ENCODE measurements around the gene PM20D1. TPM values are rescaled to one million over a fixed set of nuclear protein-coding genes. Genes with fewer than 3 reads are reported as not detected.

PM20D1 gene
- total RNA-seq, 4 donors from 2014 or later = not detected

GRCh38 chr1:205785446-205785845, 64.5 kb downstream of the PM20D1 start:
- in situ Hi-C loops (cut with MboI; ENCODE audit: low pct_ligation_motif_present in 1 of 4, low pct_unique_long_range_greater_than_20kb in 1 of 4, low sequenced_read_pairs in 3 of 4) = loop anchor here (25.0 kb wide), 3 partner anchors 127 to 327 kb away; partner anchors contain the start of gene AVPR1B (in 4 of the 4)
- Histone ChIP-seq H3K27me3 (no peaks in the 10 kb centered on the region), H3K27ac (no peak overlapping the region), H3K4me1 (no peaks in the 10 kb centered on the region), H3K9me3 (no peaks in the 10 kb centered on the region), H3K36me3 (no peaks in the 10 kb centered on the region), H3K4me3 (no peak overlapping the region)
- TF ChIP-seq EP300 (IDR thresholded peaks at IDR 0.05; ENCODE audit: low read depth) (no peak), POLR2A (IDR thresholded peaks at IDR 0.05) (no peak)
- TF ChIP-seq, protein P1, sequence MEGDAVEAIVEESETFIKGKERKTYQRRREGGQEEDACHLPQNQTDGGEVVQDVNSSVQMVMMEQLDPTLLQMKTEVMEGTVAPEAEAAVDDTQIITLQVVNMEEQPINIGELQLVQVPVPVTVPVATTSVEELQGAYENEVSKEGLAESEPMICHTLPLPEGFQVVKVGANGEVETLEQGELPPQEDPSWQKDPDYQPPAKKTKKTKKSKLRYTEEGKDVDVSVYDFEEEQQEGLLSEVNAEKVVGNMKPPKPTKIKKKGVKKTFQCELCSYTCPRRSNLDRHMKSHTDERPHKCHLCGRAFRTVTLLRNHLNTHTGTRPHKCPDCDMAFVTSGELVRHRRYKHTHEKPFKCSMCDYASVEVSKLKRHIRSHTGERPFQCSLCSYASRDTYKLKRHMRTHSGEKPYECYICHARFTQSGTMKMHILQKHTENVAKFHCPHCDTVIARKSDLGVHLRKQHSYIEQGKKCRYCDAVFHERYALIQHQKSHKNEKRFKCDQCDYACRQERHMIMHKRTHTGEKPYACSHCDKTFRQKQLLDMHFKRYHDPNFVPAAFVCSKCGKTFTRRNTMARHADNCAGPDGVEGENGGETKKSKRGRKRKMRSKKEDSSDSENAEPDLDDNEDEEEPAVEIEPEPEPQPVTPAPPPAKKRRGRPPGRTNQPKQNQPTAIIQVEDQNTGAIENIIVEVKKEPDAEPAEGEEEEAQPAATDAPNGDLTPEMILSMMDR (IDR thresholded peaks at IDR 0.05) = no peak
- WGBS, 2 donors (ENCODE audit: low coverage in 1 of 2) = 86 to 92% methylated on average over 5 to 9 of the region's 9 CpGs
- no peak for DNase-seq
- intact Hi-C loops (cut with DNase I; ENCODE audit: low total_unique reads) = no loop called here

DNA sequence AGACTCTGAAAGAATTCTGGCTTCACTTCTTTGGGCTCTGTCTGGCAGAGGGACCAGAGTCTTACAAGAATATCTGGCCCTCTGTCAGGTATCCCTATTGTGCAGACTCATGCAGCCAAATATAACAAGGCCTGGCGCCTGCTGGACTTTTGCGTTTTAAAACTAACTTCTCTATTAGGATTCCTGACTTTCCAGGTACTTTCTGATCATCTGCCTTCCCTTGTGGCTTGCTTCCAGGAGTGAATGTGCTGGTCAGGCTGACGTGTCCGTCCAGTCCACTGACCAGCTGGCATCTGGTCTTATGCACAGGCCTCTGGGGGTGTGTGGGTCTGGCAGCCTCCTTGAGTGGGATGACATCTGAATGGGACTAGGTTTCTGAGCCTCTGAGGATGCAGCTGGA, 66.0 kb downstream of the PM20D1 start:
- TF ChIP-seq POLR2A (IDR thresholded peaks at IDR 0.05) (no peak), EP300 (IDR thresholded peaks at IDR 0.05; ENCODE audit: low read depth) (no peak), POLR2AphosphoS5 (IDR thresholded peaks at IDR 0.05) (no peak)
- TF ChIP-seq, protein P1 (IDR thresholded peaks at IDR 0.05) = no peak
- Histone ChIP-seq H3K36me3 (no peaks in the 10 kb centered on the region), H3K4me3 (no peak overlapping the region), H3K27me3 (no peaks in the 10 kb centered on the region), H3K4me1 (no peaks in the 10 kb centered on the region), H3K9me3 (no peaks in the 10 kb centered on the region), H3K27ac (no peak overlapping the region)
- DNase-seq = no peak
- WGBS, 2 donors (ENCODE audit: low coverage in 1 of 2) = 77% methylated on average over 4 of the region's 4 CpGs; no CpG with 5 or more reads in 1 of the 2 donors
- in situ Hi-C loops (cut with MboI; ENCODE audit: low pct_ligation_motif_present in 1 of 4, low pct_unique_long_range_greater_than_20kb in 1 of 4, low sequenced_read_pairs in 3 of 4) (loop anchor here (25.0 kb wide), 3 partner anchors 128 to 328 kb away; partner anchors contain the start of gene AVPR1B (in 4 of the 4)), intact Hi-C loops (cut with DNase I; ENCODE audit: low total_unique reads) (no loop called here)

DNA sequence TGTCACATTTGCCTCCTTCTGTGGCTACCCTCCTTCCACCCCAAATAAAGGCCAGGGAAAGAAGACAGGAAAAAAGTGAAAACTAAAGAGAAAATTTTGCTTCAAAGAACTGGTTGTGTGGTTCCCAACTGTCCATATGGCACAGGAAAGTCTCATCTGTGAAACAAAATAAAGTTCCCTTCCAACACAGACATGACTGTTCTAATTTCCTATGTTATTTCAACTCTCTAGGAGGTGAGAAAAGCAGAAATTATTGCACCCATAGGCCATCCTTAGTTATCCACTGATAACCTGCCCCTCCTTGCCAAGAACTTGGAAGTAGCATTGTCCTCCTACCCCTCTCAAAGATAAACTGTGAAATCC, 66.5 kb downstream of the PM20D1 start:
- H3K4me3 ChIP-seq = no peak overlapping the region
- H3K36me3 ChIP-seq = no peaks in the 10 kb centered on the region
- H3K27ac ChIP-seq = no peak overlapping the region
- in situ Hi-C loops (cut with MboI; ENCODE audit: low pct_ligation_motif_present in 1 of 4, low pct_unique_long_range_greater_than_20kb in 1 of 4, low sequenced_read_pairs in 3 of 4) = loop anchor here (25.0 kb wide), 3 partner anchors 129 to 329 kb away; partner anchors contain the start of gene AVPR1B (in 4 of the 4)
- H3K4me1 ChIP-seq = no peaks in the 10 kb centered on the region
- H3K27me3 ChIP-seq = no peaks in the 10 kb centered on the region
- no peak for DNase-seq
- H3K9me3 ChIP-seq = no peaks in the 10 kb centered on the region
- intact Hi-C loops (cut with DNase I; ENCODE audit: low total_unique reads) = no loop called here
- no peak for TF ChIP-seq POLR2A (IDR thresholded peaks at IDR 0.05)
- no peak for TF ChIP-seq EP300 (IDR thresholded peaks at IDR 0.05; ENCODE audit: low read depth)
- TF ChIP-seq, protein P1 (IDR thresholded peaks at IDR 0.05) = no peak
- no peak for TF ChIP-seq POLR2AphosphoS5 (IDR thresholded peaks at IDR 0.05)

DNA sequence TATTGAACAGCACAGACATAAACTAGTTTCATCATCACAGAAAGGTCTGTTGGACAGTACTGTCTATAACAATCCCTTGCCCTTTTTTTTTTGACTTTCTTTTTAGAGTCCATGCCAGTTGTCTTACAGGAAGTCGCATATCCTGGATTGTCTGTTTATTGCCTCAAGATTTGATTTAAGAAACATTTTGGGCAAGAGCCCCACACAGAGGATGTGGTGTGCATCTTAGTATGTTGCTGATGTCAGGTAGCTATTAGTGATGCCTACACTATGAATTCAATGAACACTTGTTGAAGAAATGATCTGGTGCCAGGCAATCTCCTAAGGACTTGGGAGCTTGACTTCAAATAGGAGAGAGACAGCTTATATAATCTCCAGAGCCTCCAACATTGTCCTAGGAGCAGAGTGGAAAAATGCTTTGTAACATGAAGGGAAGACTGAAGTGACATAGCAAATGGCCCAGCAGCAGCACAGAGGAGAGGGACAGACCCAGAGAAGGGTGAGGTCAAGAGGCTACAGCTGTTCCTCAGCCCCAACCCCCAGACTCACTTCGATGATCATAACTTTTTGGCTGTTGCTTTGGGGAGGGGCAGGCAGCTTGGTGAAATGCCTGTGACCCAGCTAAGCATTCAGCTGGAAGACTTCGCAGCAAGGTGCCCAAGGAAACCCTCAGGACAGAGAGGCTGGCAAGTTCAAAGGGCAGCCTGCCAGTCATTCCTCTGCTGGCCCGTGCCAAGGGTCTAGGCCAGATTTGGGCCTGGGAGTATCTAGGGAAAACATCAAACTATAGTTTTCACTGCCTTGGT, 67.1 kb downstream of the PM20D1 start:
- TF ChIP-seq POLR2A (IDR thresholded peaks at IDR 0.05) = no peak
- no peak for TF ChIP-seq EP300 (IDR thresholded peaks at IDR 0.05; ENCODE audit: low read depth)
- TF ChIP-seq, protein P1 (IDR thresholded peaks at IDR 0.05) = no peak
- TF ChIP-seq POLR2AphosphoS5 (IDR thresholded peaks at IDR 0.05) = no peak
- H3K27ac ChIP-seq = no peak overlapping the region
- in situ Hi-C loops (cut with MboI; ENCODE audit: low pct_ligation_motif_present in 1 of 4, low pct_unique_long_range_greater_than_20kb in 1 of 4, low sequenced_read_pairs in 3 of 4) = loop anchor here (25.0 kb wide), 3 partner anchors 129 to 329 kb away; partner anchors contain the start of gene AVPR1B (in 4 of the 4)
- 47 to 76% methylated on average over 2 to 4 of the region's 4 CpGs for WGBS, 2 donors (ENCODE audit: low coverage in 1 of 2)
- no peak overlapping the region for H3K4me3 ChIP-seq
- no peaks in the 10 kb centered on the region for H3K9me3 ChIP-seq
- intact Hi-C loops (cut with DNase I; ENCODE audit: low total_unique reads) = no loop called here
- no peak for DNase-seq
- no peaks in the 10 kb centered on the region for H3K27me3 ChIP-seq
- H3K4me1 ChIP-seq = no peaks in the 10 kb centered on the region
- H3K36me3 ChIP-seq = no peaks in the 10 kb centered on the region
